Heart left ventricle (tissue), 16 donors: ENCODE results near the gene NSUN2. TPM values are rescaled to one million over a fixed set of nuclear protein-coding genes. Genes with fewer than 3 reads are reported as not detected.

ENCODE experiments used
- ATAC-seq, 4 donors: fragments of 200-7000 bp; cut with Tn5 transposase; one replicate each; pipeline ENCODE4 v1.9.1; 2020 to 2022; ENCODE audit warnings: moderate library complexity in 4 of 4, mild to moderate bottlenecking in 3 of 4, moderate number of reproducible peaks in 1 of 4
- DNase-seq, 5 donors: peaks; one replicate each; pipeline ENCODE4 v3.0.0-alpha.2; 2020
- H3K27ac ChIP-seq, 12 donors: fragments of 200-600 bp; sonication (generic) in 4 of 12; one replicate each; pipeline versions ENCODE4 v1.5.0 to v1.8.0; 2016 to 2022; ENCODE audit warnings: mild to moderate bottlenecking in 2 of 12
- H3K27me3 ChIP-seq, 9 donors: fragments of 200-600 bp; sonication (generic) in 2 of 9; one replicate each; pipeline versions ENCODE4 v1.5.1 to v1.8.0; 2016 to 2022; ENCODE audit warnings: mild to moderate bottlenecking in 3 of 9
- H3K36me3 ChIP-seq, 9 donors: fragments of 200-600 bp; sonication (generic) in 2 of 9; one replicate each; pipeline versions ENCODE4 v1.5.0 to v1.8.0; 2018 to 2022; ENCODE audit warnings: mild to moderate bottlenecking in 2 of 9
- H3K4me1 ChIP-seq, 12 donors: fragments of 200-600 bp; sonication (generic) in 4 of 12; one replicate each; pipeline versions ENCODE4 v1.5.0 to v1.8.0; 2016 to 2022; ENCODE audit warnings: mild to moderate bottlenecking in 3 of 12
- H3K4me3 ChIP-seq, 12 donors: fragments of 200-600 bp; sonication (generic) in 4 of 12; one replicate each; pipeline versions ENCODE4 v1.5.0 to v1.8.0; 2017 to 2022; ENCODE audit warnings: mild to moderate bottlenecking in 9 of 12, moderate library complexity in 4 of 12
- H3K9me3 ChIP-seq, 12 donors: fragments of 200-600 bp; sonication (generic) in 4 of 12; one replicate each; pipeline versions ENCODE4 v1.5.0 to v1.8.0; 2016 to 2022; ENCODE audit warnings: mild to moderate bottlenecking in 1 of 12
- POLR2A ChIP-seq, 2 donors: fragments of 450-650 bp; IDR thresholded peaks; one replicate each; pipeline ENCODE4 v1.6.1; 2017; ENCODE audit warnings: antibody characterized with exemption in 2 of 2, mild to moderate bottlenecking in 2 of 2, moderate library complexity in 2 of 2
- WGBS, 4 donors: extraction: QIAGEN DNeasy Blood & Tissue Kit in 2 of 4; methylation state at CpG; one replicate each; pipeline versions ENCODE4 v1.1.5 to v1.1.7; 2013 to 2018; 5-methylcytosine and 5-hydroxymethylcytosine counted together
- intact Hi-C, 10 donors: fragments of 100-400 bp; cut with DNase I; formaldehyde crosslinking; loops; one replicate each; pipeline versions ENCODE4 v1.11.1 to v1.14.2; 2022
- polyA plus RNA-seq, 2 donors: library from polyadenylated mRNA; stranded (reverse); fragments of 200-250 nt; gene quantifications; one replicate each; pipeline ENCODE4 v1.2.3, GENCODE V29; 2013
- total RNA-seq, 9 donors: library from RNA; depleted of rRNA in 2 of 9; stranded (reverse); fragments of >200 nt in 2 of 9; fragmentation: NEBNext Ultra II Directional in 3 of 9; extraction: Animal tissue kit (Norgen Biotek cat#: 25700) in 3 of 9; gene quantifications; one replicate each; pipeline versions ENCODE4 v1.1.0 to v1.2.4, GENCODE V29; 2016 to 2023
- TF ChIP-seq, protein P1 (sequence below), 12 donors: fragments of 200-600 bp; sonication (generic) in 4 of 12; IDR thresholded peaks; one replicate each; pipeline versions ENCODE4 v1.5.0 to v1.8.0; 2018 to 2022; ENCODE audit warnings: antibody characterized with exemption in 12 of 12, mild to moderate bottlenecking in 5 of 12
- donor health status: ischemic (EF 13 %, LVEDD 7.1; RV severe dilation, severe dysfunction).
- donor health status: healthy with polysubstance abuse.
- donor health status: DM: no; HTN: yes; CAD: no.
- donor health status: DM: no; HTN: no; CAD: no.
- donor health status: ischemic (EF 25% LVEDD 6.9; RV normal size, moderate dysfunction).
- donor health status: ischemic (EF 25% LVEDD 5.7; RV mildly dilated, moderate dysfunction).
- donor health status: healthy.
- donor health status: DM: yes; HTN: yes; CAD: no.
- donor health status: ischemic (EF 35%, LVEDD 5.7; RV mildly dilated, moderate dysfunction).
- donor health status: nonischemic (EF 11% LVEDD 7.7; RV severe dilation, severe dysfunction).
- donor health status: DM: yes; HTN: yes; CAD: no.
- donor health status: PGD.
- donor health status: ischemic (EF 29% LVEDD 5.4; RV normal size, mild dysfunction).
- donor health status: nonischemic (EF 23%, LVEDD 6.1; RV moderate dilation, normal function).

NSUN2 gene
- total and polyA plus RNA-seq, 11 donors = 21.9 to 42.7 (median 34.0) TPM

DNA sequence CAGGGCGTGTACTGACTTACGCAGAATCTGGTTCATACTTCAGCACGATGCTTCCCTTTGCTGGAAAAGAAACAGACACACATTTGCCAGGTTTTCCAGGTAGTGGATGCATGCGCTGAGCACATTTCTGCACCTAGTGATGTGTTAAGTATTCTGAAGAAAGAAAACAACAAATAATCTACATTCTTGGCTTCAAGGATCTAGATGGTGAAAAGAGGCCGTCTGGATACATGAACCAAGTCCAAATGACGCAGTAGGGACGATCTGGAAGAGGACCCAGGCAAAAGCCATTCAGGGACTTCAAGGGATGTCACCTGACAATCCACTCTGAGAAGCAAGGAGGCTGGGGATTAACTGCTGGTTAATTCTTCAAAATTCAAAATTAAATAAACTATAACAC lies 30.4 kb downstream of the NSUN2 start:
- no peak for ATAC-seq
- intact Hi-C loops = loop anchor here in 1 of 10 donors (10.0 kb wide), 1 partner anchor 228 kb away; the partner anchor contains the start of gene MED10
- TF ChIP-seq, protein P1, sequence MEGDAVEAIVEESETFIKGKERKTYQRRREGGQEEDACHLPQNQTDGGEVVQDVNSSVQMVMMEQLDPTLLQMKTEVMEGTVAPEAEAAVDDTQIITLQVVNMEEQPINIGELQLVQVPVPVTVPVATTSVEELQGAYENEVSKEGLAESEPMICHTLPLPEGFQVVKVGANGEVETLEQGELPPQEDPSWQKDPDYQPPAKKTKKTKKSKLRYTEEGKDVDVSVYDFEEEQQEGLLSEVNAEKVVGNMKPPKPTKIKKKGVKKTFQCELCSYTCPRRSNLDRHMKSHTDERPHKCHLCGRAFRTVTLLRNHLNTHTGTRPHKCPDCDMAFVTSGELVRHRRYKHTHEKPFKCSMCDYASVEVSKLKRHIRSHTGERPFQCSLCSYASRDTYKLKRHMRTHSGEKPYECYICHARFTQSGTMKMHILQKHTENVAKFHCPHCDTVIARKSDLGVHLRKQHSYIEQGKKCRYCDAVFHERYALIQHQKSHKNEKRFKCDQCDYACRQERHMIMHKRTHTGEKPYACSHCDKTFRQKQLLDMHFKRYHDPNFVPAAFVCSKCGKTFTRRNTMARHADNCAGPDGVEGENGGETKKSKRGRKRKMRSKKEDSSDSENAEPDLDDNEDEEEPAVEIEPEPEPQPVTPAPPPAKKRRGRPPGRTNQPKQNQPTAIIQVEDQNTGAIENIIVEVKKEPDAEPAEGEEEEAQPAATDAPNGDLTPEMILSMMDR (IDR thresholded peaks at IDR 0.05) = no peak
- TF ChIP-seq POLR2A (IDR thresholded peaks at IDR 0.05) = no peak
- WGBS, 4 donors = 78 to 94% (median 89%) methylated on average over 7 of the region's 7 CpGs
- Histone ChIP-seq H3K27me3 (no peaks in the 10 kb centered on the region), H3K9me3 (no peaks in the 10 kb centered on the region), H3K4me1 (peaks cover 0 to 10% (median 4%) of the 10 kb centered on the region in 12 donors), H3K4me3 (no peak overlapping the region), H3K36me3 (peaks cover 0 to 100% (median 92%) of the 10 kb centered on the region in 9 donors), H3K27ac (no peak overlapping the region)
- no peak for DNase-seq

DNA sequence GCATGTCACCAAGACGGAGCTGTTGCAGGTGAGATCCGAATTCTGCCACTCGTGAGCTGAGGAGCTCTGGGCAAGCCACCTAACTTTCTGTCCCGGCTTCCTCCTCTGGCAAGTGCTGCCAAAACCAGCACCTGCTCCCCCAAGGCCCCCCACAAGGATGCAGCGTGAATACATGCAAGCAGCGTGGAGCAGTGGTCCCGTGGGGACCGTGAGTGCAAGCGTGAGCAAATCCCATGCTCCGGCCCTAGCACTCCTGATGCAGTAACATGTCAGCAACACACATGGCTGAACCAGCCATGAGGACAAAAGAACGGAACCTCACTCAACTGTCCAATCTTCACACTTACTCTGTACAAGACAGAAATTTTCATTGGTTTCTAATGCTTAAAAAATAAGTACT lies 31.0 kb downstream of the NSUN2 start:
- ATAC-seq = no peak
- DNase-seq = no peak
- H3K4me1 ChIP-seq = peaks cover 0 to 10% (median 4%) of the 10 kb centered on the region in 12 donors
- no peaks in the 10 kb centered on the region for H3K9me3 ChIP-seq
- TF ChIP-seq, protein P1 (IDR thresholded peaks at IDR 0.05) = no peak
- TF ChIP-seq POLR2A (IDR thresholded peaks at IDR 0.05) = no peak
- H3K27me3 ChIP-seq = no peaks in the 10 kb centered on the region
- H3K4me3 ChIP-seq = no peak overlapping the region
- no peak overlapping the region for H3K27ac ChIP-seq
- H3K36me3 ChIP-seq = peaks cover 0 to 100% (median 90%) of the 10 kb centered on the region in 9 donors
- intact Hi-C loops = loop anchor here in 1 of 10 donors (10.0 kb wide), 1 partner anchor 227 kb away; the partner anchor contains the start of gene MED10
- 86 to 94% (median 94%) methylated on average over 10 to 11 of the region's 11 CpGs for WGBS, 4 donors

DNA sequence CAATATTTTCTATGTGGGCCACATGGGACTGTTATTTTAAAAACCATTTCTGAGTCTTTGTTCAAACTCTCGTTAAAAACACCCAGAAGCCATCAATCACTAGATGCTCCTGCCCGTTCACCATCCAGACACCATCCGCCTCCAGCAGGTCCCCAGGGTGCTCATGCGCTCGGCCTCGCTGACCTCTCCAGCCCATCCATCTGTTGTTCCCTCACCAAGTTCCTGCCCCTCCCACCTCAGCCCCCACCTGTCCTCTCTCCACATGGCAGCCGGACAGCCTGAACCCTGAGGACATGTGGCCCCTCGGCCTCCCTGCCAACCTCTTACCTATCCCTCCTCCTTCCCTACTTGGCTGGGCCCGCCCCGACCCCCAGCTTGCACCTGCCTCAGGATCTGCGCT lies 31.6 kb downstream of the NSUN2 start:
- ATAC-seq = no peak

DNA sequence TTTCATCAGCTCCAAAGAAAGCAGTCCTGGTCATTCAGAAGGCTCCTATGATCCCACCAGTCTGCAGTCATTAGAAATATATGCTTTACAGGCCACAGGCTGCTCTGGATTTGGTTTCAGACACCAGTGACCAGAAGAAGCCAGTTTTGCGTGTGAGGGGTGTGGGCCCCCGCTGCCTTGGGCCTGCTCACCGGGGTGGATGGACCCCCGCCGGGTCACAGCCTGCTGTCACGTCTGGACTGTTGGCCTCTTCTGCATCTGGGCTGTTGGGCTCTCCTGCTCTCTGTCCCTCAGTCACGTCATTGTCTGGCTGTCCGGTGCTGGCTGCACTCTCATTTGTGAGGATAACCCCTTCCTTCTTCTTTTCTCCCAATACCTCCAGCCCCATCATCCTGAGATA lies 33.1 kb downstream of the NSUN2 start:
- DNase-seq = no peak
- Histone ChIP-seq H3K4me1 (peaks cover 0 to 10% (median 4%) of the 10 kb centered on the region in 12 donors), H3K4me3 (no peak overlapping the region), H3K9me3 (no peaks in the 10 kb centered on the region), H3K27me3 (no peaks in the 10 kb centered on the region), H3K27ac (no peak overlapping the region), H3K36me3 (peaks cover 0 to 89% (median 73%) of the 10 kb centered on the region in 9 donors)
- no peak for TF ChIP-seq POLR2A (IDR thresholded peaks at IDR 0.05)
- TF ChIP-seq, protein P1 (IDR thresholded peaks at IDR 0.05) = no peak
- 81 to 93% (median 88%) methylated on average over 8 of the region's 8 CpGs for WGBS, 4 donors
- intact Hi-C loops = loop anchor here in 1 of 10 donors (10.0 kb wide), 1 partner anchor 225 kb away; the partner anchor contains the start of gene MED10
- ATAC-seq = no peak

More for the DNA sequence above, 31.6 kb downstream of the NSUN2 start:
- no peak for DNase-seq
- H3K4me3 ChIP-seq = no peak overlapping the region
- peaks cover 0 to 10% (median 4%) of the 10 kb centered on the region in 12 donors for H3K4me1 ChIP-seq
- no peak overlapping the region for H3K27ac ChIP-seq
- 89 to 95% (median 92%) methylated on average over 11 of the region's 11 CpGs for WGBS, 4 donors
- TF ChIP-seq, protein P1 (IDR thresholded peaks at IDR 0.05) = no peak
- TF ChIP-seq POLR2A (IDR thresholded peaks at IDR 0.05) = no peak
- no peaks in the 10 kb centered on the region for H3K27me3 ChIP-seq
- no peaks in the 10 kb centered on the region for H3K9me3 ChIP-seq
- intact Hi-C loops = loop anchor here in 1 of 10 donors (10.0 kb wide), 1 partner anchor 226 kb away; the partner anchor contains the start of gene MED10
- peaks cover 0 to 100% (median 88%) of the 10 kb centered on the region in 9 donors for H3K36me3 ChIP-seq
